GM19328 (cell line): ENCODE measurements around the gene NPAS4.
"Not testable (repeated sequence)": the region's sequence is repeated elsewhere in the genome, so short reads cannot be mapped to it uniquely, and the experiment has no call there.

Experiments
- ATAC-seq: cut with Tn5 transposase; IDR thresholded peaks from one replicate; pipeline ENCODE4 v1.9.1; 2021; ENCODE audit warnings: mild to moderate bottlenecking, moderate library complexity; ENCODE audit not compliant: unreplicated experiment

Gene NPAS4

DNA sequence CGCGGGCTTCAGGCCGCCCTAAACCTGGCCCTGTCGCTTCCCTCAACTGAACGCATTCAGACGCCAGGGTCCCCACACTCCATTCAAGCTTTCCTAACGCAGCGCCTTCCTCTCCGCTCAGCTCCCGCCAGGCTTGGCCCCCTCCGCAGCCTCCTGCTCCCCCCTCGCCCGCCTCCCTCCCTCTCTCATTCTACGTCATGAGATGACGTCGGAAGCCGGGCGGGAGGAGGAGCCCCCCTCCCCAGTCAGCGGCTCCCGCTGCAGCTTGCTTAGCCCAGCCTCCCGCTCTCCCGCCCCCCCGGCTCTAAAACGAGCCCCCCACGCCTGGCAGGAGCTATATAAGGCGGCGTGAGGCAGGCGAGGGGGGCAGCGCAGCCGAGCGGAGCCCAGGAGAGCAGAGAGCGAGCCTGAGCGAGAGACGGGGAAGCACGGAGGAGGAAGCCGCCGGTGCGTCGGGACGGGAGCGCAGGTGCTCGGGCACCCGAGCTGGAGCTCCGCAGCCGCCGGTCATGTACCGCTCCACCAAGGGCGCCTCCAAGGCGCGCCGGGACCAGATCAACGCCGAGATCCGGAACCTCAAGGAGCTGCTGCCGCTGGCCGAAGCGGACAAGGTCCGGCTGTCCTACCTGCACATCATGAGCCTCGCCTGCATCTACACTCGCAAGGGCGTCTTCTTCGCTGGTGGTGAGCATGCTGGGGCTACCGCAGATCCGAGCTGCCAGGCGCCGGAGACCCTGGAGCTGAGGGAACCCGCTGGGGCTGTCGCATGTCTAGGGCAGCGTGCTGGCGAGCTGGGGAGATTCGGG, at the start of gene NPAS4:
Gene NPAS4 (plus strand): TSS at position 365 of the 806 bp plus-strand sequence. CDS start 145 bp downstream, at position 510.
- ATAC-seq: no peak

DNA sequence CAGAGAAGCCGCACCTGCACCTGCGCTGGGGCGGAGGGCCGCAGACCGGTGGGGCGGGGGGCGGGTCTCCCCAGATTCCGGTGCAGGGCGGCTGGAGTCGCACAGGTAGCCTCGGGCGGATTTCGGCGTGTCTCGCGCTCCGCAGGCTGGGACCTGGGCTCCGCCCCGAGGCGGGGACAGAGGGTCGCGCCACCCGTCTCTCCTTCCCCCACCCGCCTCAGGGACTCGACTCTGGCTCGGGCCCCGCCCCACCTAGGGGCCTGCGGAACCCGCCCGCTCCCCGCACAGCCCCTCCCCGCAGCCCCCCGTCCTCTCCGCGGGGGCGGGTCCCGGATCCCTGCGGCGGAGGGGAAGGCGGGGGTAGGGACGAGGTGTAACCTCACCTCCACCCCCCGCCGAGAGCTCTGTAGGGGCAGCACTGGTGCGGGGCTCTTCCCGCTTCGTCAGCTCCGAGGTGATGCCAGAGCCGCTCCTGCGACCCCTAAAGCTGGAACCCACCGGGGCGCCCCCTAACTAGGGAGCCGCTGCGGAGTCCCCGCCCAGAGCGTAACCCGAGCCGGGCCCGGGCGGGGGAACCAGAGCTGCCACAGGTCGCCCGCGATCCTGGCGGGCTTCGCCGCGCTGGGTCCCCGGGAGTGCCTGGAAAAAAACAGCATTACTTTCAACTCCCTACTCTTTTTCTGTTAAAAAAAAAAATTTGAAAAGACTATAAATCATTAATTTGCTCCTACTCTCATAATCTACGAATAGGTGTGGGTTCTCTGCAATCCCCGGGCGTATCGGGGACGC, 49.0 kb upstream of the NPAS4 start, which contains the start of gene SLC29A2:
Gene SLC29A2 (minus strand): TSS at position 134 of the 789 bp plus-strand sequence. CDS start 169 bp downstream, outside the sequence.
- ATAC-seq: peak; percentile 69

DNA sequence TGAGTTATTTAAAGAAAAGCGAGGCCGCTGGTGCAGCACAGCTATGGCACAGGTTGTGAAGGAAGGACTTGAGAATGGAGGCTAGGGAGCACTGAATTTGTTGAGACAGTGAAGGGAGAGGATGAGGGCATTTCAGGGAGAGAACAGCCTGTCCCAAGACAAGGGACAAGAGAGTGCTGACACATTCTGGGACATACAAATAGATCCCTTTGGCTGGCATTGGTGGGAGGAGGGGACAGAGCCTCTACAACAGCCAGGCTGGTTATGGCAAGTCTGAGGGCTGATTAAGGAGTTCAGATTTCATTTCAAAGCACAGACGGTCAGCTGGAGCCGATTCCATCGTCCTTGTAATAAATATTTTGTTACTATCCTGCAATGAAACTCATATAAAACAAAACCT, 47.6 kb upstream of the NPAS4 start:
- ATAC-seq: no peak

DNA sequence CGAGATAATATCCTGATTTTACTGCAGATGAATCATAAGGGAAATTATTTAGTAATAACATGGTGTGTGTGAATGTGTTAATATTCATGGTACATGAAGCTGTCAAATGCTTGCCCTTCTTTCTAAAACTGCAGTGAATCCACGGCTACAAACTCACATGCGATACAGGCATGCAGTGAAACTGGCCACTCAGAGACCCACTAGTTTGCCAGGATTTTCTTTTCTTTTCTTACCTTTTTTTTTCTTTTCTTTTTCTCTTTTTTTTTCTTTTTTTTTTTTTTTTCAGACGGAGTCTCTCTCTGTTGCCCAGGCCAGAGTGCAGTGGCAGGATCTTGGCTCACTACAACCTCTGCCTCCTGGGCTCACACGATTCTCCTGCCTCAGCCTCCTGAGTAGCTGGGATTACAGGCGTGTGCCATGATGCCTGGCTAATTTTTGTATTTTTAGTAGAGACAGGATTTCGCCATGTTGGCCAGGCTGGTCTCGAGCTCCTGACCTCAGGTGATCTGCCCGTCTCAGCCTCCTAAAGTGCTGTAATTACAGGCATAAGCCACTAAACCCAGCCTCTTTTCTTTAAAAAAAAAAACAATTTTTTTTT, 47.0 kb upstream of the NPAS4 start:
- not testable (repeated sequence) for ATAC-seq

DNA sequence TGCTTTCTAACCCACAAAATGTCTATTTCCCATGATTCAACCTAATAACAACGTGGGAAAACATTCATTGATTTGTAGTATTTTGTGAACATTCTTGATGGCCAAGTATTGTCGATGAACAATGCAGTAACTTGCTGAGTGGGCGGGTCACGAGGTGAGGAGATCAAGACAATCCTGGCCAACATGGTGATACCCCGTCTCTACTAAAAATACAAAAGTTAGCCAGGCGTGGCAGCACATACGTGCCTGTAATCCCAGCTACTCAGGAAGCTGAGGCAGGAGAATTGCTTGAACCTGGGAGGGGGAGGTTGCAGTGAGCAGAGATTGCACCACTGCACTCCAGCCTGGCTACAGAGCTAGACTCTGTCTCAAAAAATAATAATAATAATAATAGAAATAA, 40.6 kb upstream of the NPAS4 start:
- not testable (repeated sequence) for ATAC-seq

DNA sequence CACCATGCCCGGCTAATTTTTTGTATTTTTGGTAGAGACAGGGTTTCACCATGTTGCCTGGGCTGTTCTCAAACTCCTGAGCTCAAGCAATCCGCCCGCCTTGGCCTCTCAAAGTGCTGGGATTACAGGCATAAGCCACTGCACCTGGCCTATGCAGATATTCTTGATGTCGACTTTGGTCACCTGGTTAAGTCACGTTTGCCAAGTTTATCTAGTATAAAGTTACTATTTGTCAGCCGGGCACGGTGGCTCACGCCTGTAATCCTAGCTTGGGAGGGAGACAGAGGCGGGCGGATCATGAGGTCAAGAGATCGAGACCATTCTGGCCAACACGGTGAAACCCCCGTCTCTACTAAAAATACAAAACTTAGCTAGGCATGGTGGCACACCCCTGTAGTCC, 36.5 kb upstream of the NPAS4 start:
- ATAC-seq: not testable (repeated sequence)

DNA sequence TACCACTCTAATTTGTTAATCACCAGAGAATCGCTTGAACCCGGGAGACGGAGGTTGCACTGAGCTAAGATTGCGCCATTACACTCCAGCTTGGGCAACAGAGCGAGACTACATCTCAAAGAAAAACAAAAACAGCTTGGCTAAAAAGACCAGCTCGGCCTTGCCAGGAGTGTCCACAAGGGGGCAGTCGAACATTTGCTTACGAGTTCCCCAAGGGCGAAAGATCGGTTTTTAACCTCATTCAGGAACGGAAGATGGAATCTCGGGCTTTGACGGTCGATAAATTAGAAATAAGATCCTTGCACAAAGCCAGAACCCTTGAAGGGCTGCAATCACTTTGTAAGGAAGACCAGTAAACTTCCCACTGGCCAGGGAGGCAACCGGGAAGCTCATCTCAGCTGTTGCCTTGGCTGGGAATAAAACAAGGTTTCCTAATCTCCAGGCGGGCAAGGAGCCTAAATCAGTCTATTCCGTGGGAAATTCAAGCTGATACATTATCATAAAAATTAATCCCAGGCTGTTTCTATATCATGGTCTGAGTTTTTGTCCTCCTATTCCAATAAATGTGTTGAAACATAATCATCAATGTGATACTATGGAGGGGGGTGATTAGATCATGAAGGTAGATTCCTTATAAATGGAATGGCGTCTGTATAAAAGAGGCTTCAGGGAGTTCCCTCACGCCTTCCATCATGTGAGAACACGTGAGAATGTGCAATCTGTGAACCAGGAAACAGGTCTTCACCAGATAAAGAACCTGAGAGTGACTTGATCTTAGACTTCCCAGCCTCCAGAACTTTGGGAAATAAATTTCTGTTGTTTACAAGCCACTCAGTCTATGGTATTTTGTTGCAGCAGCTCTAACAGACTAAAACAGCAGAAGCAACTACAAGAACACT, 34.4 kb upstream of the NPAS4 start:
- no peak for ATAC-seq

DNA sequence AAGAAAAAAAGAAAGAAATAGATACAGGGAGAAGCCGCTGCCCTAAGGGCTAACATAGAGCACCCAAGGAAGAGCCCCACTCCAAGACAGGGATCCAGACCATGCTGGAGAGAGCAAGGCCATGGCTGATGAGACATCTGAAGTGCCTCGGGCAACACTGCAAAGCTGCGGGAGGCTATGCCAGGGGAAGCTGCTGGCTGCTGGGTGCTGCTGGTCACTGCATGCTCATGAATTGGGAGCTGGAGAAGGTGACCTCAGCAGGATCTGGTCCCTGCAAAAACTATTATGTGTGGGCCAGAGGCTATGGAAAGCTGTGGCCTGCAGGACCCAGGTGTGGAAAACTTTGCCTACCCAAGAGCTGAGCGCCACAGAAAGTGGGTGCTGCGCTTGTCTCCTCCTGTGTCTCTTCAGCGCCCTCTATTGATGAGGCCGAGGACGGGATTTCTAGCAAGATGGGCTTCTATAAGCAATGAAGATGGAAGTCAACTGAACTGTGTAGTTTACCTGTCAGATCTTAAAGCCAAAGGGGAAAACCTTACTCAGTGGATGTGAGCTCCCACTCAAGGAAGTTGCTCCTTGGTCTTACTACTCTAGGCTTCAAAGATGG, 32.0 kb upstream of the NPAS4 start:
- ATAC-seq: no peak

DNA sequence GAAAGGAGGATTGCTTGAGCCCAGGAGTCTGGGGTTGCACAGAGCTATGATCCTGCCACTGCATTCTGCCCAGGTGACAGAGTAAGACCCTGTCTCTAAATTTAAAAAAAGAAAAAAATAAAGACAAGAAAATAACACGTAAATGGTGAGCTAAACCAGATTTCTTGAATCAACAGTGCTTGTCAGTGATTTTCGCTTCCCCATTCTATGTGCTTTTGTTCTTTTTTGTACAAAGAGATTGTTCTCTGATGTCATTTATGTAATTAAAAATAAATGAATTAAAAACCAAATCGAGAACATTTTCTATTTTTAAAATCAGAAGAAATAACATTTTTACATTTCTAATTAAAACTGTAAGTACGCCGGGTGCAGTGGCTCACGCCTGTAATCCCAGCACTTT, 29.5 kb upstream of the NPAS4 start:
- no peak for ATAC-seq

DNA sequence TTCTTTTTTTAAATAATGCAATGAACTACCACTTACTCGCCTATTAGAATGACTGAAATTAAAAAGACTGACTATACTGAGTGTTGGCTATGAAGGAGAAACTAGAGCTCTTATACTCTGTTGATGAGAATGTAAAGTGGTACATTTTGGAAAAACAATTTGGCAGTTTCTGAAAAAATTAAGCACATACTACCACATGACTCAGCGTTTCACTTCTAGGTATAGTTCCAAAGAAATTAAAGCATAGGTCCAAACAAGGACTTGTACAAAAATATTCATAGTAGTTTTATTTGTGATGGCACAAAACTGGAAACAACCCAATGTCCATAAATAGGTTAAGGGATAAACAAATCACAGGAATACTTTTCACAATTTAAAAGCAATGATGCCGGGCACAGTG, 26.9 kb upstream of the NPAS4 start:
- ATAC-seq: no peak

DNA sequence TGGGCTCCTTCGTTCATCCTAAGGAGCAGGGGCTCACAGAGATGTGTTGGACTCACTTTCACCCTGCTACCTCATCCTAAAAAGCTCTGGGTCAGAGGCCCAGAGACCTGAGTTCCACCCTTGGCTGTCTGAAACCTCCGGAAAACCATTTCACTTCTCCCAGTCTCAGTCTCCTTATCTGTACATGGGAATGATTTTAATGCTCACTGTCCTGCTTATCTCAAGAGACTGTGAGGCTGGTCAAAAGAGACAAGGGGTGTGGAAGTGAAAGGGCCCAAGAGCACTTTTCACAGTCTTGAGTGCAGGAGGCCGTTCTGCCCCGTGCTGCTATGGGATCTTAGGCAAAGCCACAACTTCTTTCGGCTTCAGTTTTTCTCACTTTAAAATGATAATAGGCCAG, 13.2 kb upstream of the NPAS4 start:
- no peak for ATAC-seq

DNA sequence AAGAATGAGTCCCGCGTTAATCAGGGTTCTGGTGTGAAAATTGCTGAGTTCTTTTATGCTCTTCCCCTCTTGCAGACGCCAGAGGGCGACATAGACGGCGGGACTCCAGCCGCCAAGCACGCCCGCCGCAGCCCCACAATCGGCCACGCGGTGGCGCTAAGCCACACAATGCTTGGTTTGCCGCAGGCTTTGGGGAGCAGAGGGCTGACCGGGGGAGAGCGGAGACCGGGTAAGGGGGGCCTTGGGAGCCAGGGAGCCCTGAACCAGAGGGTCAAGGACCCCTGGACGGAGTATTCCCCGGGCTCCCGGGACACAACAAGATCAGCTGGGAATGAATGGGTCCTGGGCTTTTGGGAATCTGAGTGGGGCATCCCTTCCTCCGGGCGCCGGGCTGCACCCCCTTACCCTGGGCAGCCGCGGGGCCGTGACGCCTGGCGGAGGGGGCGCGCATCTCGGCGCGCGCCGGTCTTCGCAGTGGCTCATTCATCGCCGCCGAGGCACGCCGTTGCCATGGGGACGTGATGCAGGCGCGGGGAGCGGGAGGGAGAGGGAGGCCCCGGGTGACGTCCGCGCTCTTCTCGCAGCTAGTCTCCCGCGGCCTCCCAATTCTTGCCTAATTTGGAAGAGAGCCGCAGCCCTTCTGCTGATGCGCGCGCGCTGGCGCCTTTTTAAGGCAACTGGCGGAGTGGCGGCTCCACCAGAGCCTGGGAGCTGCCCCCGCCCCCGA, 12.2 kb upstream of the NPAS4 start:
- no peak for ATAC-seq

DNA sequence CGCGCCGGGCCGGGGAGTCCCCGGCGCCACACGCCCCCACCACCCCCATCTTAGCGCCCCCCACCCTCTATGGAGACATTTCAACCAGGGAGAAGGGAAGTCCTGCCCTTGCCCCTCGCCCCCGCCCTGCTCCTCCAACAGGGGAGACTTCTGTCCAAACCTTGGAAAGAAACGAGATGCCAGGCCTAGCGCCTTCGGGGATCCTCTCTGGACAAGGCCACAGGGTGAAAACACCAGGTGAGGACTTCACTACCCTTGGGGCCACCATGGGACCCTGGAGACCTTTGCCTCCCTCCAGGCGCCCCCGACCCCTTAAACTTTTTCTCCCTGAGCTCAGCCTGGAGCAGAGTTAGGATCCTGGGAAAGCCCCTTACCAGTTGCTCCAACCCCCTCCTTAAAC, 11.6 kb upstream of the NPAS4 start:
- no peak for ATAC-seq

DNA sequence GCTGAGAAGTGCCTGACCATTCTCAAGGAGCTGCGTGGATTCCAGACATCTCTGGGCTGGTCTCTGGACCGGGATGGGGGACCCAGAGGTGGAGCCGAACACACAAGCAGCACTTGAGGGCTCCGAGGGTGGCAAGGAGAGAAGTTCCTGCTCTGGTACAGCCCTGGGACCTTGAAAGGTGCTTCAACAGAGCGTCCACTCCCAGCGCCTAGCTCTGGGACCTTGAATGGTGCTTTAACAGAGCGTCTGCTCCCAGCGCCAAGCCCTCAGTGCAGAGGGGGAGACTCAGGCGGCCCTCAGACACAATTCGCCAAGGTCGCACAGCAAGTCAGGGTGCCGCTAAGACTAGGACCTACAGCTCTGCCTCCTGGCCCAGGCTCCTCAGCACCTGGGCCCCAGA, 10.6 kb upstream of the NPAS4 start:
- no peak for ATAC-seq

DNA sequence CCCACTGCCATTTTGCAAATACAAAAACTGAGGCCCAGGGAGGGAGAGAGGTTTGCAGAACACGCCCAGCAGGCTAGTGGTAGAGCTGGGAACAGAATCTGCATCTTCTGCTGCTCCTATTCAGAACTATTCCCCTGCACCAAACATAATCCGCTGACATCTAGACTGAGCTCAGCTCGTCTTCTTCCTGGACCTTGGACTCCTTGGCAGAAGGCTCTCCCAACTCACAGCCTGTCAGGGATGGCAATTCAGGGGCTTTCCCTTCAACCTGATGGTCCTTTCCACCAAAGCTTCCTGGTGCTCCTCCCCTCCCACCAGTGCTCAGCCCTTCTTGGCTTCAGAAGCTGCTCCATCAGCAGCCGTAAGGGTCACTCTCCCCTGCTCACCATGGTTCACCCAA, 9.5 kb upstream of the NPAS4 start:
- ATAC-seq: no peak

DNA sequence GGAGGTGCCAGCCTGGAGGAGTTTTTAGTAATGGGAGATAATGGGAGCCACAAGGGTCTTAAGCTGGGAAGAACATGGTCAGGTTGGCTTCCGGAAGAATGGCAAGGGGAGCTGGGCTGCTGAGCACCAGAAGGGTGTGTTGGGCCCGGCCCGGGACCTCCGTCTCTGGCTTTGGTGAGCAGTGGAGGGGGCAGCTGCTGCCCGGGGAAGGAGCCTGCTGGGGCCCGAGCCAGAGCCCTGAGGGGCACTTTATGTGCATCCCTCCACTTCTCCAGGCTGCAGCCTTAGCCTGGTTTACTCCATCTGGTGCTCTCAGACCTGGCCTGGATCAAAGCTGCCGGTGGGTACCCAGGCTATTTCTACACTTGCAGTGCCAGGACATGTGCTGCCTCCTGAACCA, 8.7 kb upstream of the NPAS4 start:
- ATAC-seq: no peak

DNA sequence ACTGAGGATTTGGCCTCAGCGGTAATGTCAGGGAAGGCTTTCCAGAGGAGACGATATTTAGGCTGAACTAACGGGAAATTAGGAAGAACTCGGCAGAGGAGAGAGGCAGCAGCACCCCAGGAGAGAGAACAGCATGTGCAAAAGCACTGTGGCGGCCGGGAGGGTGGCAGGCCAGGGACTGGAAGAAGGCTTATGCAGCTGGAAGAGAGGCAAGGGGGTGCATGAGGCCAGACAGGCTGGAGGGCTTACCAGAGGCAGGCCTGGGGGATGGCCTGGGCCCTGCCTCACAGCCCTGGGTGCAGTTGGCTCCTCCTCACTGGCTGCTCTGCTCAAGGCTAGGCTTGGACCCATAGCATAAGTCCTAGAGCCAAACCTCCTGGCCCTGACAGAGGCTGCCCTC, 7.7 kb upstream of the NPAS4 start:
- no peak for ATAC-seq

DNA sequence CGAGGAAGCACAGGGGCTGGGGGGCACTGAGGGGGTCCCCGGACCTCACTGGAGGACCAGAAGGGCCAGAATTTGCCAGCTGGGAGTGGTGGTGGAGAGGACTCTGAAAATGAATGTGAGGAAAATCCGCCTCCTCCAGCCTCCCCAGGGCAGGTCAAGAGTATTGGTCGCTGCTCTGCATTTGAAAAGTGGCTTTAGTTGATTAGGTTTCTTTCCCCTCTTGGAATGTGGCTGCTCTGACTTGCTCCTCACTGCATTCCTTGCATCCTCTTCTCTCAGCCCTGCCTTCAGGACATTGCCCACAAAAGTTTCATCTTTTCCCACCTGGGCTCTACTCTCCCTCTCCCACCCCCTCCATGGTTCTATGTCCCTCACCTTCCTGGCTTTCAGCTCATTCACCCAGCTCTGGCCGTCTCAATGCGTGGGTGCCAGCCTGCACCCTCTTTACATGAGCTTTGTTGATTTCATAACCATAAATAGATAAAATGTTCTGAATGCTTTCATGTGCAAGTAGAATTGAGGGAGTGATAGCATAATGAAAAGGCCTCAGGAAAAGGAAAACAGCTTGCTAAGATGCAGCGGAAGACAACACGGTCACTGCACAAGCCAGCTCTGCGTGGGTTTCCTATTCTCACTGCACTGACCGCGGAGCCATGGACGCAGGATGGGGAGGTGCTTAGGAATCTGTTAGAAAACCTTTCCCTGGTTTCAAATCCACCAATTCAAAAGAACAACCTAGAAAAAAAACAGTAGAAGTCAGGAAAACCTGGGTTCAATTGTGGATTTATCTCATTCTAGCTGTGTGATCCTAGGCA, 6.5 kb upstream of the NPAS4 start:
- ATAC-seq: no peak

DNA sequence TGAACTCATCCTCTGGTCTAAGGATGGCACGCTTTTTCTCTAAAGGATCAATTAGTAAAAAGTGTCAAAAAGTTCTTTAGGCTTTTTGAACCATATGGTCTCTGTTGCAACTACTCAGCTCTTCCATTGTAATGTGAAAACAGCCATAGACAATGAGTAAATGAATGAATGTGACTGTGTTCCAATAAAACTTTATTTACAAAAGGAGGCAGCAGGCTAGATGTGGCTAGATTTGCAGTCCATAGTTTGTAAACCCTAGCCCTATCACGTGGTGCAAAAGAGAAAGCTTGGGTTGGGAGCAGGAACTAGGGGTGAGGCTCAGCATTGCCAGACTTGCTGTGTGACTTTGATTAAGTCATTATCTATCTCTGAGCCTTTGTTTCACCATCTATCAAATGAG, 5.4 kb upstream of the NPAS4 start:
- no peak for ATAC-seq
